GM12891 (cell line): ENCODE measurements around the gene ARHGEF4.

Source experiments
- PAX5 ChIP-seq: IDR thresholded peaks from 2 replicates; pipeline ENCODE4 v1.6.1; 2011; ENCODE audit warnings: low read length, moderate library complexity, mild to moderate bottlenecking; ENCODE audit not compliant: insufficient read depth, severe bottlenecking
- POLR2A ChIP-seq: IDR thresholded peaks from 2 replicates; pipeline ENCODE4 v1.6.1; 2011; ENCODE audit warnings: low read depth, low read length, control low read depth
- POLR2AphosphoS5 ChIP-seq: IDR thresholded peaks from 2 replicates; pipeline ENCODE4 v1.6.1; 2011; ENCODE audit warnings: low read depth, low read length, control low read depth
- SPI1 ChIP-seq: IDR thresholded peaks from 2 replicates; pipeline ENCODE4 v1.6.1; 2011; ENCODE audit warnings: low read depth, low read length, control low read depth
- TAF1 ChIP-seq: IDR thresholded peaks from 2 replicates; pipeline ENCODE4 v1.6.1; 2011; ENCODE audit warnings: low read depth, low read length, control low read depth

DNA sequence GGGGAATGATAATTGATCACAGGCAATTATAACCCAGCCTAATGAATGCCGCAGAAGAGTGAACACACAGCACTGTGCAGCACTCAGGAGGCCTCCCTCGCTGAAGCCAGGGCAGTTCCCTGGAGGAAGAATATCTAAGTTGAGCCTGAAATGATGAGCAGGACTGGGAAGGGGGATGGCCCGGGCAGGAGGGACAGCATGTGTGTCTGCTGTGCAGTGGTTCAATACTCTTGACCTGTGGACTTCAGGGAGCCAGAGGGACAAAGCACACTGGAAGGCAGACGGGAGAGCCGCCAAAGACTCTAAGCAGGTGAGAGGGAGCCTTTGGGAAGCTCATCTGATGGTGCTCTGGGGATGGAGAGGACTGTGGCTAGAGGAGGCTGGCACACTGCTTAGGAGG is 62.6 kb downstream of the ARHGEF4 start:
- no peak for TF ChIP-seq TAF1
- no peak for TF ChIP-seq POLR2A
- no peak for TF ChIP-seq POLR2AphosphoS5
- TF ChIP-seq PAX5: no peak
- no peak for TF ChIP-seq SPI1
